H1 (cell line): Measurements from ENCODE around the gene GALP. TPM values are rescaled to one million over a fixed set of nuclear protein-coding genes. Genes with fewer than 3 reads are reported as not detected.
"Not testable (repeated sequence)": the region's sequence is repeated elsewhere in the genome, so short reads cannot be mapped to it uniquely, and the experiment has no call there.

Experiments
- CTCF ChIA-PET: fragments of 300-600 bp; sonication (Branson Sonifier 250); formaldehyde crosslinking; loops from one replicate; lab custom pipeline; 2021; ENCODE audit not compliant: partially characterized antibody; lab: Charles Lee
- POLR2A ChIA-PET: fragments of 300-600 bp; sonication (Branson Sonifier 250); formaldehyde crosslinking; loops from one replicate; lab custom pipeline; 2021; ENCODE audit warnings: inconsistent platforms; ENCODE audit not compliant: partially characterized antibody; lab: Charles Lee
- DNase-seq, 2 experiments: peaks; one replicate each; pipeline versions ENCODE4 v3.0.0 to v3.0.0-alpha.2; 2010 to 2022; ENCODE audit warnings: low spot score in 2 of 2, low read depth in 1 of 2, mixed read lengths in 1 of 2
- FAIRE-seq: peaks from 2 replicates; lab custom pipeline; 2011; peaks lifted over from hg19 to GRCh38; lab: Jason Lieb, UNC
- H2AFZ ChIP-seq: 2 replicates; pipeline ENCODE4 v1.8.1; 2012; ENCODE audit warnings: low read length, inconsistent platforms
- H2AK5ac ChIP-seq: 2 replicates; pipeline ENCODE4 v1.6.1; 2013; ENCODE audit warnings: low read depth, low read length
- H2BK120ac ChIP-seq: replicated peaks from 2 replicates; pipeline ENCODE3; 2013; ENCODE audit warnings: low read depth, low read length, inconsistent platforms
- H2BK12ac ChIP-seq: 2 replicates; pipeline ENCODE4 v1.6.1; 2013; ENCODE audit warnings: low read depth, low read length
- H2BK15ac ChIP-seq: 2 replicates; pipeline ENCODE4 v1.6.1; 2013; ENCODE audit warnings: low read length
- H2BK20ac ChIP-seq: 2 replicates; pipeline ENCODE4 v1.6.1; 2013; ENCODE audit warnings: low read length
- H2BK5ac ChIP-seq: 2 replicates; pipeline ENCODE4 v1.6.1; 2013; ENCODE audit warnings: low read depth, low read length
- H3K14ac ChIP-seq: 2 replicates; pipeline ENCODE4 v1.6.1; 2013; ENCODE audit warnings: inconsistent platforms; ENCODE audit not compliant: insufficient read length
- H3K18ac ChIP-seq: 2 replicates; pipeline ENCODE4 v1.6.1; 2013; ENCODE audit warnings: low read length; ENCODE audit errors: extremely low read depth
- H3K23ac ChIP-seq: 2 replicates; pipeline ENCODE4 v1.6.1; 2013; ENCODE audit warnings: inconsistent platforms; ENCODE audit not compliant: insufficient read length
- H3K23me2 ChIP-seq: 2 replicates; pipeline ENCODE4 v1.6.1; 2013; ENCODE audit warnings: low read depth, low read length
- H3K27ac ChIP-seq: 2 replicates; pipeline ENCODE4 v1.6.1; 2011; ENCODE audit warnings: low read depth, low read length, inconsistent platforms
- H3K27me3 ChIP-seq, 4 experiments: replicated peaks in 1 of 4; 1 replicate in 1 of 4; 2 replicates in 3 of 4; pipeline versions ENCODE4 v1.6.1 to v1.8.1; 2011 to 2013; ENCODE audit warnings: low read length in 3 of 4, mild to moderate bottlenecking in 3 of 4, inconsistent platforms in 2 of 4, mixed read lengths in 2 of 4, moderate library complexity in 1 of 4; ENCODE audit not compliant: control insufficient read depth in 3 of 4, insufficient read depth in 3 of 4; ENCODE audit errors: extremely low read depth in 1 of 4
- H3K36me3 ChIP-seq, 4 experiments: 2 replicates each; pipeline versions ENCODE4 v1.6.1 to v1.8.1; 2011 to 2013; ENCODE audit warnings: mild to moderate bottlenecking in 4 of 4, low read length in 3 of 4, moderate library complexity in 2 of 4, control low read depth in 1 of 4, inconsistent platforms in 1 of 4; ENCODE audit not compliant: insufficient read depth in 4 of 4, control insufficient read depth in 2 of 4
- H3K4ac ChIP-seq: replicated peaks from 2 replicates; pipeline ENCODE3; 2013; ENCODE audit warnings: low read length, low read depth, mixed read lengths, inconsistent platforms; ENCODE audit not compliant: insufficient read length
- H3K4me1 ChIP-seq, 4 experiments: replicated peaks in 1 of 4; 1 replicate in 1 of 4; 2 replicates in 3 of 4; pipeline versions ENCODE4 v1.6.1 to v1.8.1; 2011 to 2013; ENCODE audit warnings: low read length in 3 of 4, inconsistent platforms in 2 of 4, mixed read lengths in 1 of 4; ENCODE audit not compliant: insufficient read depth in 4 of 4, control insufficient read depth in 3 of 4
- H3K4me2 ChIP-seq, 2 experiments: 2 replicates each; pipeline versions ENCODE4 v1.6.1 to v1.8.1; 2011 to 2013; ENCODE audit warnings: low read depth in 2 of 2, low read length in 2 of 2, control low read depth in 1 of 2, inconsistent platforms in 1 of 2, mild to moderate bottlenecking in 1 of 2; ENCODE audit not compliant: insufficient read depth in 1 of 2
- H3K4me3 ChIP-seq, 4 experiments: fragments of 200-600, 300-600 bp in 1 of 4; sonication (generic), shearing (Covaris generic), sonication (Bioruptor Twin) in 1 of 4; 2 replicates each; pipeline versions ENCODE4 v1.5.1 to v1.8.1; 2011 to 2016; ENCODE audit warnings: low read length in 4 of 4, low read depth in 3 of 4, control low read depth in 2 of 4, inconsistent platforms in 2 of 4, mild to moderate bottlenecking in 2 of 4, mixed read lengths in 1 of 4, moderate library complexity in 1 of 4; ENCODE audit not compliant: insufficient read depth in 2 of 4; ENCODE audit errors: extremely low read depth in 1 of 4
- H3K56ac ChIP-seq: replicated peaks from 2 replicates; pipeline ENCODE3; 2013; ENCODE audit warnings: low read depth, mild to moderate bottlenecking, mixed read lengths, low read length, inconsistent platforms; ENCODE audit not compliant: insufficient read length
- H3K79me1 ChIP-seq: 2 replicates; pipeline ENCODE4 v1.6.1; 2013; ENCODE audit warnings: low read depth, low read length, control low read depth
- H3K79me2 ChIP-seq, 2 experiments: 2 replicates each; pipeline versions ENCODE4 v1.6.1 to v1.8.1; 2012 to 2013; ENCODE audit warnings: low read length in 2 of 2, mild to moderate bottlenecking in 2 of 2, inconsistent platforms in 1 of 2; ENCODE audit not compliant: insufficient read depth in 2 of 2, control insufficient read depth in 1 of 2
- H3K9ac ChIP-seq, 4 experiments: replicated peaks in 1 of 4; 1 replicate in 1 of 4; 2 replicates in 3 of 4; pipeline versions ENCODE4 v1.6.1 to v1.8.1; 2011 to 2013; ENCODE audit warnings: low read depth in 3 of 4, low read length in 3 of 4, control low read depth in 2 of 4, mild to moderate bottlenecking in 2 of 4, moderate library complexity in 2 of 4, inconsistent platforms in 1 of 4; ENCODE audit errors: extremely low read depth in 1 of 4
- H3K9me3 ChIP-seq, 2 experiments: 2 replicates each; pipeline versions ENCODE4 v1.6.1 to v1.8.1; 2012 to 2013; ENCODE audit warnings: mild to moderate bottlenecking in 2 of 2, moderate library complexity in 2 of 2, control low read depth in 1 of 2, inconsistent platforms in 1 of 2, low read depth in 1 of 2, low read length in 1 of 2, mixed read lengths in 1 of 2; ENCODE audit not compliant: insufficient read depth in 2 of 2
- H4K20me1 ChIP-seq, 2 experiments: replicated peaks in 1 of 2; 2 replicates each; pipeline versions ENCODE3 to v1.8.1; 2011 to 2013; ENCODE audit warnings: inconsistent platforms in 2 of 2, low read length in 2 of 2, mild to moderate bottlenecking in 1 of 2; ENCODE audit not compliant: insufficient read depth in 2 of 2, control insufficient read depth in 1 of 2
- H4K5ac ChIP-seq: 2 replicates; pipeline ENCODE4 v1.6.1; 2013; ENCODE audit warnings: low read length, low read depth, mixed read lengths, inconsistent platforms; ENCODE audit not compliant: insufficient read length
- H4K8ac ChIP-seq: 2 replicates; pipeline ENCODE4 v1.8.0; 2013; ENCODE audit warnings: mild to moderate bottlenecking, moderate library complexity, low read length, inconsistent platforms; ENCODE audit not compliant: insufficient read depth; ENCODE audit errors: extremely low read depth
- H4K91ac ChIP-seq: replicated peaks from 2 replicates; pipeline ENCODE3; 2013; ENCODE audit warnings: low read length, mixed read lengths, inconsistent platforms; ENCODE audit not compliant: insufficient read length
- WGBS, 2 experiments: shearing (Covaris generic) in 1 of 2; methylation state at CpG; one replicate each; pipeline versions ENCODE4 v1.1.6 to v1.1.7; 2013 to 2015; ENCODE audit warnings: low lambda C conversion rate in 2 of 2, mixed read lengths in 2 of 2, inconsistent platforms in 1 of 2, low coverage in 1 of 2, missing lambda C conversion rate in 1 of 2; ENCODE audit not compliant: insufficient replicate concordance in 2 of 2, insufficient coverage in 1 of 2, insufficient read length in 1 of 2; ENCODE audit errors: extremely low coverage in 1 of 2, missing lambda C conversion rate in 1 of 2; 5-methylcytosine and 5-hydroxymethylcytosine counted together
- polyA plus RNA-seq, 7 experiments: library from polyadenylated mRNA; depleted of rRNA in 3 of 7; stranded (reverse) in 5 of 7; unstranded in 2 of 7; fragments of >200 nt in 5 of 7; fragments of 200-250 nt in 2 of 7; gene quantifications; 1 replicate in 5 of 7; 2 replicates in 1 of 7; 4 replicates in 1 of 7; pipeline versions ENCODE4 v1.2.1 to v1.2.3, GENCODE V29; 2011 to 2013; ENCODE audit warnings: missing spikeins in 2 of 7, mixed read lengths in 2 of 7
- total RNA-seq: library from RNA; stranded (reverse); fragmentation: NEBNext Ultra II Directional; extraction: Animal tissue kit (Norgen Biotek cat#: 25700); gene quantifications from 2 replicates; pipeline ENCODE4 v1.2.1, GENCODE V29; 2021

GALP gene
- total and polyA plus RNA-seq, 2 of the 8 experiments (the other 6 are each of a cell fraction or from before 2014, with no cell fraction given): 0.14 TPM; not detected in 1

GRCh38 chr19:56148955-56149655, 26.7 kb upstream of the GALP start:
- peaks cover 0 to 18% of the 10 kb centered on the region in 2 experiments; a peak in 2 of 4 replicates for H3K79me2 ChIP-seq
- H3K9me3 ChIP-seq, H4K91ac ChIP-seq, H3K4me3 ChIP-seq, POLR2A ChIA-PET, DNase-seq, H3K4me2 ChIP-seq, H2AFZ ChIP-seq, H2BK12ac ChIP-seq, H3K23me2 ChIP-seq, H3K27me3 ChIP-seq, H2BK20ac ChIP-seq, H3K79me1 ChIP-seq, H4K8ac ChIP-seq, H2AK5ac ChIP-seq, H3K23ac ChIP-seq, H4K5ac ChIP-seq, H2BK15ac ChIP-seq, FAIRE-seq, H3K4ac ChIP-seq, H3K56ac ChIP-seq, H2BK120ac ChIP-seq, H2BK5ac ChIP-seq, H3K18ac ChIP-seq, H3K9ac ChIP-seq, H3K27ac ChIP-seq, H3K14ac ChIP-seq: not testable (repeated sequence)
- CTCF ChIA-PET: interaction anchor here (1.1 kb wide), 1 partner anchor 68 kb away, joined by 3 read pairs; no protein-coding TSS in a partner anchor
- WGBS, 2 experiments: 94% methylated on average over 10 of the region's 12 CpGs; no CpG with 5 or more reads in 1 of the 2 experiments
- peaks cover 3 to 17% of the 10 kb centered on the region in 2 experiments for H4K20me1 ChIP-seq
- H3K4me1 ChIP-seq: peaks cover 5 to 10% (median 7%) of the 10 kb centered on the region in 4 experiments; a peak in 6 of 7 replicates
- H3K36me3 ChIP-seq: peaks cover 0 to 22% (median 8%) of the 10 kb centered on the region in 4 experiments; a peak in 5 of 8 replicates
